ENCODE results near the gene DDX46.

Gene DDX46

DNA sequence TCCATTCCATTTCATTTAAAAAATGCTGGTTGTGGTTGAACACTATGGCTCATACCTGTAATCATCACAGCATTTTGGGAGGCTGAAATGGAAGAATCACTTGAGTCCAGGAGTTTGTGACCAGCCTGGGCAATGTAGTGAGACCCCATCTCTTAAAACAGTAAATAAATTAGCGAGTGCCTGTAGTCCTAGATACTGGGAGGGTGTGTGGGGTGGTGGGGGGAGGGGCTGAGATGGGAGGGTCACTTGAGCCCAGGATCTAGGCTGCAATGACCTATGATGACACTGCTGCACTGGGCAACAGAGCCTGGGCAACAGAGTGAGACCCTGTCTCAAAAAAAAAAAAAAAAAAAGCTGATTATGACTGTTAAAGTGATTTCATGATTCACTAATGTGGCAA lies 29.1 kb downstream of the DDX46 start:
- peaks cover 95% of the 10 kb centered on the region for H3K36me3 ChIP-seq (ENCODE audit: control insufficient read depth, low read depth, low read length)
- peaks cover 11% of the 10 kb centered on the region for H3K4me1 ChIP-seq (ENCODE audit: control insufficient read depth, low read depth, low read length)
- no peaks in the 10 kb centered on the region for H3K27me3 ChIP-seq (ENCODE audit: control insufficient read depth, insufficient read depth, low read length)
- H3K4me3 ChIP-seq (ENCODE audit: low read length), result no peak overlapping the region
- H3K9me3 ChIP-seq (ENCODE audit: control insufficient read depth, low read depth, low read length), result no peaks in the 10 kb centered on the region
- no peak overlapping the region for H3K9ac ChIP-seq (ENCODE audit: low read length)
- H3K27ac ChIP-seq (ENCODE audit: low read length), result no peak overlapping the region

DNA sequence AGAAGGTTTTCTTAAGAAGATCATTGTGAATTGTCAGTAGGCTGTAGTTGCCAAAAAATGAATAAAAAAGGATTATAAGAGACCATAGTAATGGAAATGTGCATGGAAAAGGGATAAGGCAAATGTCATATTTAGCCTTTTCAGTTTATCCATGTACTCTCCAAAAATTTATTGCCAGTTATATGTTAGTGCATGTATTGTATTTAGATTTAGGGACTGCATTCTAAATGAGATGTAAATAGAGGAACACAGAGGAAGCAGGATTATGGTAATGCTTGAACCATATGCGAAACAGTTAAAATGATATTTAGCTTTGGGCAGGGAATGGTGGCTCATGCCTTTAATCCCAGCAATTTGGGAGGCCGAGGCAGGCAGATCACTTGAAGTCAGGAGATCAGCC lies 33.0 kb downstream of the DDX46 start:
- Histone ChIP-seq H3K36me3 (ENCODE audit: control insufficient read depth, low read depth, low read length) (peaks cover 92% of the 10 kb centered on the region), H3K4me1 (ENCODE audit: control insufficient read depth, low read depth, low read length) (no peaks in the 10 kb centered on the region), H3K4me3 (ENCODE audit: low read length) (no peak overlapping the region), H3K9me3 (ENCODE audit: control insufficient read depth, low read depth, low read length) (no peaks in the 10 kb centered on the region), H3K27ac (ENCODE audit: low read length) (no peak overlapping the region), H3K27me3 (ENCODE audit: control insufficient read depth, insufficient read depth, low read length) (no peaks in the 10 kb centered on the region), H3K9ac (ENCODE audit: low read length) (no peak overlapping the region)

DNA sequence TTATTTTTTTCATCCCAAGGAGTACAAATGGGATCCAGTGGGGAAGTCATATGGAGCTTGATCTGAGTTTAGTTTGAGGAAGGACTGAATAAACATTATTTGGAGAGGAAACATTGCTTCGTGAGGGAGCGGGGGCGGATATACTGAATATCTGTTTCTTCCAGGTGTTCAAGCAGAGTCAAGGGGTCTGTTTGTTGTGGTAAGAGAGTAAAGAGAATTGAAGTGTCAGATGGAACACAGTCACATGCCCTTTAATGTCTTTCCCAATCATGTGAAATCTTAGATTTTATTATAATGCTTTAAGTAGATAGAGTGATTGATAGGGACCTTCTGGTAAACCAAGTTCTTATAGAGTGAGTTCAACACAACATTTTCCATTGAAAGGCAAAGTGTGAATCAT lies 33.7 kb downstream of the DDX46 start:
- Histone ChIP-seq H3K27ac (ENCODE audit: low read length) (no peak overlapping the region), H3K36me3 (ENCODE audit: control insufficient read depth, low read depth, low read length) (peaks cover 89% of the 10 kb centered on the region), H3K27me3 (ENCODE audit: control insufficient read depth, insufficient read depth, low read length) (no peaks in the 10 kb centered on the region), H3K9ac (ENCODE audit: low read length) (no peak overlapping the region), H3K9me3 (ENCODE audit: control insufficient read depth, low read depth, low read length) (no peaks in the 10 kb centered on the region), H3K4me3 (ENCODE audit: low read length) (no peak overlapping the region), H3K4me1 (ENCODE audit: control insufficient read depth, low read depth, low read length) (no peaks in the 10 kb centered on the region)

DNA sequence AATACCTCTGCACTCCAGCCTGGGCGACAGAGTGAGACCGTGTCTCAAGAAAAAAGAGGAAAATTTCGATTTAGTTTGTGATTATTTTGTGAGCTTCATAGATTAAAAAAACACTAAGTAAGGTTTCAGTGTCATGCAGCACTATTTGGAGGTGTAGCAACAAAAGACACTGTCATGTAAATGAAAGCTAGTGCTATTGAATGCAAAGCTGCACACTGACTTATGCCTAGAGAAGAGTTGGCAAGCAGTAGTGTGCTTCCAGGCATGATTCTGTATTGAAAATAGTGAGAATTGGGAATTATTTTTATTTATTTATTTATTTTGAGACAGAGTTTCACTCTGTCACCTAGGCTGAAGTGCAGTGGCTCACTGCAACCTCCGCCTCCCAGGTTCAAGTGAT lies 34.5 kb downstream of the DDX46 start:
- Histone ChIP-seq H3K9me3 (ENCODE audit: control insufficient read depth, low read depth, low read length) (no peaks in the 10 kb centered on the region), H3K36me3 (ENCODE audit: control insufficient read depth, low read depth, low read length) (peaks cover 84% of the 10 kb centered on the region), H3K27ac (ENCODE audit: low read length) (no peak overlapping the region), H3K9ac (ENCODE audit: low read length) (no peak overlapping the region), H3K4me3 (ENCODE audit: low read length) (no peak overlapping the region), H3K27me3 (ENCODE audit: control insufficient read depth, insufficient read depth, low read length) (no peaks in the 10 kb centered on the region), H3K4me1 (ENCODE audit: control insufficient read depth, low read depth, low read length) (no peaks in the 10 kb centered on the region)

DNA sequence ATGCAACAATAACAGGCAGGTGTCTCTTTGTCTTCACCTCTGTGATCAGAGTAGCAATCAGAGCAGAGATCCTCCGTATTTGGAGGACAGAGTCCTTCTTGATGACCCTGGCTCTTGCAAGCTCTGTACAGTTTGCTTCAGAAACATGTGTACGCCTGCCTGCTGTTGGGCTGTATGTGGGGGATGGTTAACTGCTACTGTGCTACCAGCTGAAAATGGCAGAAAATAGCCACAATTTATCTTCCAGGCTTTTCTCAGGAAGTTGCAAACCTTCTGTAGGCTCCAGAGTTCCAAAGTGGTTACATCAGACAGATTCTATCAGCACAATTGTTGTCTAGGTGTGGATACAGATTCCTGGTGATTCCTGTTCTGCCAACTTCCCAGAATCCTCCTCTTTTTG lies 35.5 kb downstream of the DDX46 start:
- peaks cover 84% of the 10 kb centered on the region for H3K36me3 ChIP-seq (ENCODE audit: control insufficient read depth, low read depth, low read length)

DNA sequence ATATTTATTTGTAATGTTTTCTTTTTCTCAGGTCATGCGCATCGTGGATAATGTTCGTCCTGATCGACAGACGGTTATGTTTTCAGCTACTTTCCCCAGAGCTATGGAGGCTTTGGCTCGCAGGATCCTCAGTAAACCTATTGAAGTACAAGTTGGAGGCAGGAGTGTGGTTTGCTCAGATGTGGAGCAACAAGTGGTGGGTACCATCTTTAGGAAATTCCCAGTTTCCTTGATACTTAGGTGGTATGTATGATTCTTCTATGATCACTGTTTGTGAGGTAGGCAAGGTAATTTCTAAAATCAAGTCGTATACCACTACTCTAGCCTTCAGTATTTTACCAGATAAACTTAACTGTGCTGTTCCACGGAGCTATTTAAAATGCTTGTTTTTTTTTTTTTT lies 36.2 kb downstream of the DDX46 start:
- Histone ChIP-seq H3K27ac (ENCODE audit: low read length) (no peak overlapping the region), H3K9me3 (ENCODE audit: control insufficient read depth, low read depth, low read length) (no peaks in the 10 kb centered on the region), H3K4me1 (ENCODE audit: control insufficient read depth, low read depth, low read length) (no peaks in the 10 kb centered on the region), H3K4me3 (ENCODE audit: low read length) (no peak overlapping the region), H3K36me3 (ENCODE audit: control insufficient read depth, low read depth, low read length) (peaks cover 79% of the 10 kb centered on the region), H3K9ac (ENCODE audit: low read length) (no peak overlapping the region), H3K27me3 (ENCODE audit: control insufficient read depth, insufficient read depth, low read length) (no peaks in the 10 kb centered on the region)

More for the DNA sequence above, 35.5 kb downstream of the DDX46 start:
- Histone ChIP-seq H3K27me3 (ENCODE audit: control insufficient read depth, insufficient read depth, low read length) (no peaks in the 10 kb centered on the region), H3K9ac (ENCODE audit: low read length) (no peak overlapping the region), H3K4me1 (ENCODE audit: control insufficient read depth, low read depth, low read length) (no peaks in the 10 kb centered on the region), H3K9me3 (ENCODE audit: control insufficient read depth, low read depth, low read length) (no peaks in the 10 kb centered on the region), H3K4me3 (ENCODE audit: low read length) (no peak overlapping the region), H3K27ac (ENCODE audit: low read length) (no peak overlapping the region)

DNA sequence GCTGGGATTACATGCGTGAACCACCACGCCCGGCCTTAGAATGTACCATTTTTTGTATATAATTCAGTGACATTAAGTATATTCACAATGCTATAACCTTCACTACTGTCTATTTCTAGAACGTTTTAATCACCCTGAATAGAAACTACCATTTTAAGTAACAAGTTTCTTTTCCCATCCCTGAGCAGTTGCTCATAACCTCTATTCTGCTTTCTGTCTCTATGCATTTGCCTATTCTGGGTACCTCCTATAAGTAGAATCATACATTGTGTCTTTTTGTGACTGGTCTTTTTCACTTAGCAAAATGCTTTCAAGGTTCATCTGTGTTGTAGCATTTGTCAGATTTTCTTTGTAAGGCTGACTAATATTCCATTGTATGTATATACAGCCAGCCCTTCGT lies 39.9 kb downstream of the DDX46 start:
- Histone ChIP-seq H3K36me3 (ENCODE audit: control insufficient read depth, low read depth, low read length) (peaks cover 66% of the 10 kb centered on the region), H3K4me1 (ENCODE audit: control insufficient read depth, low read depth, low read length) (no peaks in the 10 kb centered on the region), H3K9me3 (ENCODE audit: control insufficient read depth, low read depth, low read length) (no peaks in the 10 kb centered on the region), H3K9ac (ENCODE audit: low read length) (no peak overlapping the region), H3K27ac (ENCODE audit: low read length) (no peak overlapping the region), H3K4me3 (ENCODE audit: low read length) (no peak overlapping the region), H3K27me3 (ENCODE audit: control insufficient read depth, insufficient read depth, low read length) (no peaks in the 10 kb centered on the region)

DNA sequence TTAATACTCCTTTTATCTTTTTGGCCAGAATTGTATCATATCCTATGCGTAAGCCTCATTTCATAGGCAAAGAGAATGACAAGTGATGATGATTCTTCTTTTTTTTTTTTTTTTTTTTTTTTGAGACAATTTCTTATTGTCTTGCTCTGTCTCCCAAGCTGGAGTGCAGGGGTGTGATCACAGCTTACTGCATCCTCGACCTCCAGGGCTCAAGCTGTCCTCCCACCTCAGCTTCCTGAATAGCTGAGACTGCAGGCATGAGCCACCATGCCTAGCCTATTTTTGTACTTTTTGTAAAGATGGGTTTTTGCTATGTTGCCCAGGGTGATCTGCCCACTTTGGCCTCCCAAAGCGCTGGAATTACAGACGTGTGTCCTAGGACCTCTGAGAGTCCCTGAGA lies 45.2 kb downstream of the DDX46 start:
- Histone ChIP-seq H3K27me3 (ENCODE audit: control insufficient read depth, insufficient read depth, low read length) (no peaks in the 10 kb centered on the region), H3K36me3 (ENCODE audit: control insufficient read depth, low read depth, low read length) (peaks cover 49% of the 10 kb centered on the region), H3K9ac (ENCODE audit: low read length) (no peak overlapping the region), H3K4me3 (ENCODE audit: low read length) (no peak overlapping the region), H3K9me3 (ENCODE audit: control insufficient read depth, low read depth, low read length) (no peaks in the 10 kb centered on the region), H3K4me1 (ENCODE audit: control insufficient read depth, low read depth, low read length) (no peaks in the 10 kb centered on the region), H3K27ac (ENCODE audit: low read length) (no peak overlapping the region)

DNA sequence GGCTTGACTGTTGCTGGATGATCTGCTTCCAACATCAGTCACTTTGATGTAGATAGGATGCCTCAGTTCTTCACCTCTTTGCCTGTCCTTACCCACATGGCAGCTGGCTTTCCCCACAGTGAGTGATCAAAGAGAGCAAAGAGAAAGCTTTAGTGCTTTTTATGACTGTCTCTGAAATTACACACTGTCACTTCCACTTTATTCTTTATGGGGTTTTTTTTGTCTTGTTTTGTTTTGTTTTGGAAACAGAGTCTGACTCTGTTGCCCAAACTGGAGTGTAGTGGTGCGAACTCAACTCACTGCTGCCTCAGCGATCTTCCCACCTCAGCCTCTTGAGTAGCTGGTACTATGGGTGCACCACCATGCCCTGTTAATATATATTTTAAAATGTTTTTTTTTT lies 54.8 kb downstream of the DDX46 start:
- no peaks in the 10 kb centered on the region for H3K4me1 ChIP-seq (ENCODE audit: control insufficient read depth, low read depth, low read length)
- H3K27ac ChIP-seq (ENCODE audit: low read length), result no peak overlapping the region
- H3K9me3 ChIP-seq (ENCODE audit: control insufficient read depth, low read depth, low read length), result no peaks in the 10 kb centered on the region
- peaks cover 83% of the 10 kb centered on the region for H3K36me3 ChIP-seq (ENCODE audit: control insufficient read depth, low read depth, low read length)
- no peaks in the 10 kb centered on the region for H3K27me3 ChIP-seq (ENCODE audit: control insufficient read depth, insufficient read depth, low read length)
- no peak overlapping the region for H3K4me3 ChIP-seq (ENCODE audit: low read length)
- no peak overlapping the region for H3K9ac ChIP-seq (ENCODE audit: low read length)

DNA sequence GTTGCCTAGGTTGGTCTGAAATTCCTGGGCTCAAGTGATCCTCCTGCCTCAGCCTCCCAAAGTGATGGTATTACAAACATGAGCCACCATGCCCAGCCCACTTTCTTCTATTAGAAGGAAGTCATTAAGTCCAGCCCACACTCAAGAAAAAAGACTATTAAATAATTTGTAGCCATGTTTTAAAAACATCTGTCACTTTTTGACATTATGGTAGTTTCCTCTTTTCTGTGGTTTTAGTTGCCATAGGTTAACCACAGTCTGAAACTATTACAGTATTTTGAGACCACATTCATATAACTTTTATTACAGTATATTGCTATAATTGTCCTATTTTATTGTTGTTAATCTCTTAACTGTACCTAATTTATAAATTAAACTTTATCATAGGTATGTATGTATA lies 55.2 kb downstream of the DDX46 start:
- H3K36me3 ChIP-seq (ENCODE audit: control insufficient read depth, low read depth, low read length), result peaks cover 82% of the 10 kb centered on the region

DNA sequence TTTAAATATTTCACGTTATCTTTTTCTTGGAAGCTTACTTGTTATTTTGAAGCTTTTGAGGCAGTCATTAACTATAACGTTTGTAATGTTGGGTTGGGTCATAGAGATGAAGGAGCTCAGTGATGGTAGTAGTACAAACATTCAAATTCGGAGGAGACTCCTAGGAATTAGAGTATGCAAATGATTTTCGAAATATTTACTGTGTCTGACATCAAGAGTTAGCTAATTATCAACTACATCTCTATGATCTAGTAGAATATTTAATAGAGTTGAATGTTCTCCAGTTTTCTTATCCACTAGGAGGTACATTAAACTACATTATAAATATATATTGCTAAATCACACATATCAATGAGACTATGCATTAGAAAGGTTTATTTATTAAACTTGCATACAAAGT lies 58.4 kb downstream of the DDX46 start:
- Histone ChIP-seq H3K4me3 (ENCODE audit: low read length) (no peak overlapping the region), H3K9me3 (ENCODE audit: control insufficient read depth, low read depth, low read length) (no peaks in the 10 kb centered on the region), H3K27ac (ENCODE audit: low read length) (no peak overlapping the region), H3K9ac (ENCODE audit: low read length) (no peak overlapping the region), H3K4me1 (ENCODE audit: control insufficient read depth, low read depth, low read length) (no peaks in the 10 kb centered on the region), H3K36me3 (ENCODE audit: control insufficient read depth, low read depth, low read length) (peaks cover 83% of the 10 kb centered on the region), H3K27me3 (ENCODE audit: control insufficient read depth, insufficient read depth, low read length) (no peaks in the 10 kb centered on the region)

More for the DNA sequence above, 55.2 kb downstream of the DDX46 start:
- H3K9ac ChIP-seq (ENCODE audit: low read length), result no peak overlapping the region
- no peak overlapping the region for H3K4me3 ChIP-seq (ENCODE audit: low read length)
- H3K9me3 ChIP-seq (ENCODE audit: control insufficient read depth, low read depth, low read length), result no peaks in the 10 kb centered on the region
- no peaks in the 10 kb centered on the region for H3K27me3 ChIP-seq (ENCODE audit: control insufficient read depth, insufficient read depth, low read length)
- H3K27ac ChIP-seq (ENCODE audit: low read length), result no peak overlapping the region
- no peaks in the 10 kb centered on the region for H3K4me1 ChIP-seq (ENCODE audit: control insufficient read depth, low read depth, low read length)

DNA sequence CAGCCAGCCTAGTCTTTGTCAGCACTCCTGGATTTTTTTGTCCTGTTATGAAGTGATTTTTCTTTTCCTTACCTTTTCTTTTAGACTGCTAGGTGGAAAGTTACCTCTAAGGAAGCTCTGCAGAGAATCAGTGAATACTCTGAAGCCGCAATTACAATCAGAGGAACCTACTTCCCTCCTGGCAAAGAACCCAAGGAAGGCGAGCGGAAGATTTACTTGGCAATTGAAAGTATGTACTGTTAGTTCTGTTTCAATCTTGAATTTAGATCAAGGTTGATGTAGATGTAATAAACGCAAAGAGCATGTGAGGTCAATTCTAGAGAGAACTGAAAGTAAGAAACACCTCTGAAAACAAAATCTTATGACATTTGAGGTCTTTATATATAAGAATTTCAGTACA lies 60.2 kb downstream of the DDX46 start:
- Histone ChIP-seq H3K9ac (ENCODE audit: low read length) (no peak overlapping the region), H3K27ac (ENCODE audit: low read length) (no peak overlapping the region), H3K9me3 (ENCODE audit: control insufficient read depth, low read depth, low read length) (no peaks in the 10 kb centered on the region), H3K4me1 (ENCODE audit: control insufficient read depth, low read depth, low read length) (no peaks in the 10 kb centered on the region), H3K27me3 (ENCODE audit: control insufficient read depth, insufficient read depth, low read length) (no peaks in the 10 kb centered on the region), H3K36me3 (ENCODE audit: control insufficient read depth, low read depth, low read length) (peaks cover 83% of the 10 kb centered on the region), H3K4me3 (ENCODE audit: low read length) (no peak overlapping the region)

Measured in iPS-18a (cell line).